ENCODE measurements around the gene FXR2. TPM values are rescaled to one million over a fixed set of nuclear protein-coding genes. Genes with fewer than 3 reads are reported as not detected.
A peak's percentile ranks its signal among the peaks of the same experiment; 100 is the strongest.

Gene FXR2
- total and polyA plus RNA-seq, 3 donors from 2014 or later = 53.8 to 76.0 (median 60.3) TPM

- TF ChIP-seq POLR2A (IDR thresholded peaks at IDR 0.05) (no peak), CTCF (IDR thresholded peaks at IDR 0.05) (no peak)
- DNase-seq = no peak
- Histone ChIP-seq H3K4me3 (no peak overlapping the region), H3K9me3 (no peaks in the 10 kb centered on the region), H3K27me3 (no peaks in the 10 kb centered on the region), H3K27ac (peak overlapping the region; percentile 10 to 66), H3K36me3 (ENCODE audit: low read depth, missing control alignments) (no peaks in the 10 kb centered on the region), H3K4me1 (peaks cover 12% of the 10 kb centered on the region)
- WGBS, 2 donors = 54 to 62% methylated on average over 12 of the region's 12 CpGs
- intact Hi-C loops (cut with DNase I; ENCODE audit: low total_unique reads) = no loop called here
These were observed 38.0 kb upstream of the FXR2 start for GRCh38 chr17:7652388-7653356.

GRCh38 chr17:7651665-7652387, 37.1 kb upstream of the FXR2 start:
- H3K4me1 ChIP-seq = peaks cover 12% of the 10 kb centered on the region
- 8 to 25% methylated on average over 6 to 29 of the region's 54 CpGs for WGBS, 2 donors
- intact Hi-C loops (cut with DNase I; ENCODE audit: low total_unique reads) = no loop called here
- H3K9me3 ChIP-seq = no peaks in the 10 kb centered on the region
- no peaks in the 10 kb centered on the region for H3K27me3 ChIP-seq
- DNase-seq = peak; percentile 37
- peak overlapping the region; percentile 51 to 70 for H3K4me3 ChIP-seq
- no peak for TF ChIP-seq POLR2A (IDR thresholded peaks at IDR 0.05)
- TF ChIP-seq CTCF (IDR thresholded peaks at IDR 0.05) = no peak
- peak overlapping the region; percentile 66 to 72 for H3K27ac ChIP-seq
- H3K36me3 ChIP-seq (ENCODE audit: low read depth, missing control alignments) = no peaks in the 10 kb centered on the region

GRCh38 chr17:7651097-7651664, 36.5 kb upstream of the FXR2 start:
- H3K4me1 ChIP-seq = peaks cover 12% of the 10 kb centered on the region
- H3K36me3 ChIP-seq (ENCODE audit: low read depth, missing control alignments) = no peaks in the 10 kb centered on the region
- no peak for DNase-seq
- TF ChIP-seq POLR2A (IDR thresholded peaks at IDR 0.05) = no peak
- H3K27ac ChIP-seq = peak overlapping the region; percentile 66 to 72
- H3K4me3 ChIP-seq = peak overlapping the region; percentile 51 to 70
- intact Hi-C loops (cut with DNase I; ENCODE audit: low total_unique reads) = no loop called here
- WGBS, 2 donors = 1 to 2% methylated on average over 20 to 45 of the region's 45 CpGs
- no peaks in the 10 kb centered on the region for H3K27me3 ChIP-seq
- no peaks in the 10 kb centered on the region for H3K9me3 ChIP-seq

GRCh38 chr17:7650509-7651096, 35.9 kb upstream of the FXR2 start, which contains the start of gene ATP1B2:
Gene ATP1B2 (plus strand): TSS chr17:7650926. CDS start chr17:7651519, 593 bp downstream.
- intact Hi-C loops (cut with DNase I; ENCODE audit: low total_unique reads) = no loop called here
- no peak for TF ChIP-seq POLR2A (IDR thresholded peaks at IDR 0.05)
- no peak for TF ChIP-seq CTCF (IDR thresholded peaks at IDR 0.05)

More at GRCh38 chr17:7650509-7651096, 35.9 kb upstream of the FXR2 start, which contains the start of gene ATP1B2:
- H3K36me3 ChIP-seq (ENCODE audit: low read depth, missing control alignments) = no peaks in the 10 kb centered on the region
- 0 to 2% methylated on average over 20 to 27 of the region's 34 CpGs for WGBS, 2 donors
- DNase-seq = peak; percentile 88
- H3K4me3 ChIP-seq = peak within 1 kb of the TSS; percentile 51 to 70
- H3K27ac ChIP-seq = peak within 1 kb of the TSS; percentile 66 to 72
- H3K27me3 ChIP-seq = no peaks in the 10 kb centered on the region
- peaks cover 12% of the 10 kb centered on the region for H3K4me1 ChIP-seq
- H3K9me3 ChIP-seq = no peaks in the 10 kb centered on the region

Data from testis (tissue), 3 donors.